Small intestine (tissue), 7 donors: Measurements from ENCODE around the gene ATG12. TPM values are rescaled to one million over a fixed set of nuclear protein-coding genes. Genes with fewer than 3 reads are reported as not detected.

Source experiments
- DNase-seq, 2 donors: peaks; one replicate each; pipeline versions ENCODE4 v3.0.0 to v3.0.0-alpha.2; 2013
- FAIRE-seq: peaks from 2 replicates; lab custom pipeline; 2012; peaks lifted over from hg19 to GRCh38; lab: Jason Lieb, UNC
- H3K27ac ChIP-seq, 3 donors: one replicate each; pipeline ENCODE4 v1.5.1; 2013; ENCODE audit warnings: low read length in 2 of 3, mild to moderate bottlenecking in 2 of 3, control low read depth in 1 of 3, inconsistent platforms in 1 of 3, low read depth in 1 of 3, moderate library complexity in 1 of 3
- H3K27me3 ChIP-seq, 3 donors: one replicate each; pipeline ENCODE4 v1.6.1; 2013; ENCODE audit warnings: low read length in 3 of 3, inconsistent platforms in 1 of 3; ENCODE audit not compliant: control insufficient read depth in 3 of 3, insufficient read depth in 3 of 3
- H3K36me3 ChIP-seq, 3 donors: one replicate each; pipeline ENCODE4 v1.6.1; 2013; ENCODE audit warnings: low read length in 3 of 3, inconsistent platforms in 1 of 3, low read depth in 1 of 3, mild to moderate bottlenecking in 1 of 3, moderate library complexity in 1 of 3; ENCODE audit not compliant: control insufficient read depth in 3 of 3, insufficient read depth in 2 of 3
- H3K4me1 ChIP-seq, 3 donors: one replicate each; pipeline ENCODE4 v1.6.1; 2013; ENCODE audit warnings: low read length in 2 of 3, inconsistent platforms in 1 of 3, low read depth in 1 of 3, mild to moderate bottlenecking in 1 of 3, moderate library complexity in 1 of 3; ENCODE audit not compliant: control insufficient read depth in 3 of 3, insufficient read depth in 2 of 3
- H3K4me3 ChIP-seq, 3 donors: one replicate each; pipeline ENCODE4 v1.5.1; 2013; ENCODE audit warnings: low read length in 3 of 3, control low read depth in 1 of 3, inconsistent platforms in 1 of 3, low read depth in 1 of 3, mild to moderate bottlenecking in 1 of 3, moderate library complexity in 1 of 3
- H3K9me3 ChIP-seq, 2 donors: one replicate each; pipeline ENCODE4 v1.6.1; 2013; ENCODE audit warnings: low read depth in 1 of 2, low read length in 1 of 2; ENCODE audit not compliant: control insufficient read depth in 2 of 2, insufficient read depth in 1 of 2
- WGBS, 3 donors: extraction: QIAGEN DNeasy Blood & Tissue Kit; methylation state at CpG; one replicate each; pipeline ENCODE4 v1.1.7; 2013; 5-methylcytosine and 5-hydroxymethylcytosine counted together
- polyA plus RNA-seq, 4 donors: library from polyadenylated mRNA; stranded (reverse) in 3 of 4; unstranded in 1 of 4; fragments of 200-250 nt in 3 of 4; fragments of 120-200 nt in 1 of 4; gene quantifications; one replicate each; pipeline versions ENCODE4 v1.2.1 to v1.2.3, GENCODE V29; 2013
- donor health status: healthy with polysubstance abuse.
- donor health status: control.
- donor health status: control.
- donor health status: Bipolar disorder and iron deficiency.
- donor health status: healthy.

Gene ATG12
- polyA plus RNA-seq, 4 donors: 28.6 to 76.7 (median 30.2) TPM

GRCh38 chr5:115873392-115873791, 32.0 kb upstream of the ATG12 start:
- Histone ChIP-seq H3K4me1 (no peaks in the 10 kb centered on the region), H3K36me3 (peaks cover 2 to 10% (median 3%) of the 10 kb centered on the region in 3 donors), H3K9me3 (no peaks in the 10 kb centered on the region), H3K4me3 (no peak overlapping the region), H3K27me3 (no peaks in the 10 kb centered on the region), H3K27ac (no peak overlapping the region)
- DNase-seq (peak in 1 of 2 donors; percentile 49), FAIRE-seq (peak; percentile 19)
- 48 to 80% (median 77%) methylated on average over 1 of the region's 1 CpG for WGBS, 3 donors

GRCh38 chr5:115872447-115872846, 31.1 kb upstream of the ATG12 start:
- DNase-seq (no peak), FAIRE-seq (no peak)
- Histone ChIP-seq H3K4me3 (no peak overlapping the region), H3K4me1 (no peaks in the 10 kb centered on the region), H3K36me3 (peaks cover 2 to 10% (median 3%) of the 10 kb centered on the region in 3 donors), H3K27ac (no peak overlapping the region), H3K27me3 (no peaks in the 10 kb centered on the region), H3K9me3 (no peaks in the 10 kb centered on the region)
- whole genome bisulfite sequencing, 3 donors: 93 to 97% (median 96%) methylated on average over 2 of the region's 2 CpGs

DNA sequence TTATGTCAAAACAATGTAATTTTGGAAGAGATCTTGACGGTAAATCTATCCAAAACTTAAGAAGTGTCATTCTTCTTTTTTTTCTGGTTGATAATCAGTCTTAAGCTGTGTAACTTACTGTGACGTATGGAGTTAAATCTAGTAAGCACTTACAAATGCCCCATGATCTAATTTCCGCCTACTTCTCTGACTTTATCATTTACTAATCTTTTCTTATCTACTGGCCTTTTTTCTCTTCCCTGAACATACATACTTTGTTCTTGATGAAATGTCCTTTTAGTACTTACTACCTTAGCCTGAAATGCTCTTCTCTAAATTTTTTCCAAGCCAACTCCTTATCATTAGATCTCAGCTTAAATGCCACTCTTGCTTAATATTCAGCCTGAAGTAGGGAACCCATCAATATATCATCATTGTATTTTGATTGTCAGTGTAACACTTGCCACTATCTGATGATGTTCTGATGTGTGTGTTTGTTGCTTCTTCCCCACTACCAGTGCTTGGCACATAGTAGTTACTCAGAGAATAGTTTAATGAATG, 28.0 kb upstream of the ATG12 start:
- peaks cover 2 to 10% (median 3%) of the 10 kb centered on the region in 3 donors for H3K36me3 ChIP-seq
- H3K4me1 ChIP-seq: no peaks in the 10 kb centered on the region
- no peak for FAIRE-seq
- H3K4me3 ChIP-seq: no peak overlapping the region
- H3K27me3 ChIP-seq: no peaks in the 10 kb centered on the region
- 51 to 75% (median 74%) methylated on average over 3 of the region's 3 CpGs for WGBS, 3 donors
- H3K9me3 ChIP-seq: no peaks in the 10 kb centered on the region
- no peak for DNase-seq
- H3K27ac ChIP-seq: no peak overlapping the region

DNA sequence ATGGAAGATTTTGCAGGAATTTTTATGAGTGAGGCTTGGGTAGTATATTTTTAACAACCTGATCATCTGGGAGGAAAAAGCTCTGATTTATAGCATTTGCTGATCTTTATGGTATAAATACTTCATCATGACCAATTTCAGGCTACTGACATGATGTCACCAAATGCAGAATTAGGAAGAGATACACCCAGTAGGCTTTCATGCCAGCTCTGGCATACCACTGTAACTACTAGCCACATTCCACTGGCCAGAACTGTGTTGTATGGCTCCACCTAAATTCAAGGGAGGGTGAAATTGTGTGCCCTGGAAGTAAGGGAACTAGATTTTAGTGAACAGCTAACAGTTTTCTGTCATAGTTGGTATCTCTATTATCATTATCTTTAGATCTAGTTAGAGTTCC, 18.0 kb upstream of the ATG12 start:
- no peak for FAIRE-seq
- H3K4me1 ChIP-seq: peaks cover 3 to 10% (median 5%) of the 10 kb centered on the region in 3 donors
- H3K27ac ChIP-seq: no peak overlapping the region
- H3K27me3 ChIP-seq: no peaks in the 10 kb centered on the region
- H3K36me3 ChIP-seq: no peaks in the 10 kb centered on the region
- no peak overlapping the region for H3K4me3 ChIP-seq
- DNase-seq: no peak
- peaks cover 0 to 3% of the 10 kb centered on the region in 2 donors for H3K9me3 ChIP-seq

DNA sequence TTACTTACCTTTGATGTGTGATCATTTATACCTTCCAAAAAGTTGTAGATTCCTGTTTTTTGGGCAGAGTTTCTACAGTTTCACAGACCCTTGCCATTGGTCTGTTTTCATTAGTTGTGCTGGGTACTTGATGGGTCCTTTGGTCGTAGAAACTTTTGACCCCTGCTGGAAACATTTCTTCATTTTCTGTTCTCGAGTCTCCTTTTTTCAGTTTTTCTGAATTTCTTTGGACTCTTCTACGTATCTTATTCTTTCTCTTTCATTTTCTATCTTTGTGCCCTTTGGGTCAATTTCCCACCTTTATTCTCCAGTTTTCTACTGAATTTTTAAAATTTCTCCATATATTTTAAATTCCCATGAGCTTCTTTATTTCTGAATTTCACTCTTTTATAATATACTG, 17.0 kb upstream of the ATG12 start:
- H3K27me3 ChIP-seq: no peaks in the 10 kb centered on the region
- no peak for FAIRE-seq
- no peaks in the 10 kb centered on the region for H3K36me3 ChIP-seq
- 65 to 83% (median 75%) methylated on average over 3 of the region's 3 CpGs for WGBS, 3 donors
- no peak overlapping the region for H3K4me3 ChIP-seq
- H3K4me1 ChIP-seq: peaks cover 3 to 10% (median 5%) of the 10 kb centered on the region in 3 donors
- no peak for DNase-seq
- peaks cover 0 to 8% of the 10 kb centered on the region in 2 donors for H3K9me3 ChIP-seq
- H3K27ac ChIP-seq: no peak overlapping the region

DNA sequence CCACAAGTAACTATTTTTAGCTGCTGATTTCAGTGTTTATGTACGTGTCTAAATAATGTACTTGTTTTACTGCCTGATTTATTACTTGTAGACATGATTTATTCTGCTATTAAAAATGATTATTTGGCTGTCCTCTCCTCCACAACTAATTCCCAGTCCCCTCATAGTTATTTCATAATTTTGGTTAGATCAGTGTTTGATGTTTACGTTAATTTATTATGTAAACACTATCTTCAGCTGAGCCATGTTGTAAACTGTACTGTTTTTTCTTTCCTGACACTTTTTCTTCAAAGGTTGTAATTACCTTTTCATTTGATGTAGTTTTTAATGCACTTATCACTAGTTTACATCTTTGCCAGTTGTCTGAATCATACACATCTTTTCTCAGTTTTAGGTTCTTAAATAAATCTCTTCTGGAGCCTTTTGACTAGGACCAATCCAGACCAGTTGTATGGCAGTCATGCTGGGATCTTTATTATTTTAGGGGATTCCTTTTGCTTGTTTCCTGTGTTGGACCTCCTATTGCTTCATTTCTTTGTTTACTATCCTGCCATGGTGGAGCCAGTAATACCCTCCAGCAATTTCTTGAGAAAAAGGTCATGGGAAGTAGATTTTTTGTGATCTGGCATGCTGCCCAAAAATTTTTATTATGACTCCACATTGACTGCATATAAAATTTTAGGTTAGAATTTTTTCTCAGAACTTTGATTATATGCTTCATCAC, 16.4 kb upstream of the ATG12 start:
- H3K4me1 ChIP-seq: peaks cover 3 to 10% (median 5%) of the 10 kb centered on the region in 3 donors
- no peak overlapping the region for H3K27ac ChIP-seq
- H3K4me3 ChIP-seq: no peak overlapping the region
- H3K36me3 ChIP-seq: no peaks in the 10 kb centered on the region
- peaks cover 0 to 5% of the 10 kb centered on the region in 2 donors for H3K9me3 ChIP-seq
- H3K27me3 ChIP-seq: no peaks in the 10 kb centered on the region
- FAIRE-seq: no peak
- 29 to 35% (median 34%) methylated on average over 2 of the region's 2 CpGs for WGBS, 3 donors
- DNase-seq: no peak

DNA sequence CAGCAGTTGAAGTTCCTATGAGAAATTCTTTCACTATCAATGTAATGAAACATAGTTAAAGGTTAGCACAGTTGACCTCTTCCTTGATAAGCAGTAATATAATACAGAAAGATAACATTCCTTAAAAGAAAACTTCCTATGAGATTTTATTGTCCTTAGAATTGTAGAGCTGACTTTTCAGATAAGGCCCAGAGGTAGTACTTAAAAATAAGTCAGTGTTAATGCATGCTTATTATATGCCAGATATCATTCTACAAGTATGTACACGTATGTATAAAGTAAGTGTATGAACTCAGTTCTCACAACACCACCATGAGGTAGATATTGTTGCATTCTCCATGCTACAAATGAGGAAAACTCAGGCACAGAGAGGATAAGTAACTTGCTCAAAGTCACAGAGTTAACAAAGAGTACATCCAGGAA, 15.7 kb upstream of the ATG12 start:
- Histone ChIP-seq H3K4me3 (no peak overlapping the region), H3K9me3 (peaks cover 0 to 5% of the 10 kb centered on the region in 2 donors), H3K36me3 (no peaks in the 10 kb centered on the region), H3K4me1 (peaks cover 3 to 10% (median 5%) of the 10 kb centered on the region in 3 donors), H3K27ac (peak overlapping the region in 1 of 3 donors; percentile 35), H3K27me3 (no peaks in the 10 kb centered on the region)
- 6 to 54% (median 33%) methylated on average over 1 of the region's 1 CpG for WGBS, 3 donors
- FAIRE-seq (no peak), DNase-seq (peak; percentile 56 to 66)

DNA sequence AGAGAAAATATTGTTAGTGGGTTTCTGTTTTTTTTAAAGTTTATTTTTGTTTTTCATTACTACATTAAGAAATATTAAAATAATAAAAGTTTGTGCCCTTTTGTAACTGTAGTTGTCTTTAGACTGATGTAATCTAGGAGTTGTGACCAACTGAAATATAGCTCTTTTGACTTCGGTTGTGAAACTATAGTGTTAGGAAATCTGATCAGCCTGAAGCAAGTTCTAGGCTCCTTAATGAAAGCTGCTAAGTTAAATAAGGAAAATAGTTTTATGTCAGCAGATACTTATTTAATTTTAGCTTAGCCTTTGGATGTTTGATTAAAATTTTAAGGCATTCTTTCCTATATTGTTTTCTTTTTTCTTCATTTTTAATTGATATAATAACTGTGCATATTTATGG, 14.6 kb upstream of the ATG12 start:
- no peak overlapping the region for H3K27ac ChIP-seq
- peaks cover 0 to 5% of the 10 kb centered on the region in 2 donors for H3K9me3 ChIP-seq
- FAIRE-seq (no peak), DNase-seq (peak in 1 of 2 donors; percentile 20)
- no peaks in the 10 kb centered on the region for H3K27me3 ChIP-seq
- H3K36me3 ChIP-seq: no peaks in the 10 kb centered on the region
- peaks cover 3 to 11% (median 5%) of the 10 kb centered on the region in 3 donors for H3K4me1 ChIP-seq
- no peak overlapping the region for H3K4me3 ChIP-seq
- WGBS, 3 donors: 69 to 95% (median 76%) methylated on average over 1 of the region's 1 CpG
